ENCODE results near the gene SOX1. TPM values are rescaled to one million over a fixed set of nuclear protein-coding genes. Genes with fewer than 3 reads are reported as not detected.

SOX1 gene
- total and polyA plus RNA-seq, 10 of the 15 experiments (the other 5 are each of a cell fraction or from before 2014, with no cell fraction given), result not detected

DNA sequence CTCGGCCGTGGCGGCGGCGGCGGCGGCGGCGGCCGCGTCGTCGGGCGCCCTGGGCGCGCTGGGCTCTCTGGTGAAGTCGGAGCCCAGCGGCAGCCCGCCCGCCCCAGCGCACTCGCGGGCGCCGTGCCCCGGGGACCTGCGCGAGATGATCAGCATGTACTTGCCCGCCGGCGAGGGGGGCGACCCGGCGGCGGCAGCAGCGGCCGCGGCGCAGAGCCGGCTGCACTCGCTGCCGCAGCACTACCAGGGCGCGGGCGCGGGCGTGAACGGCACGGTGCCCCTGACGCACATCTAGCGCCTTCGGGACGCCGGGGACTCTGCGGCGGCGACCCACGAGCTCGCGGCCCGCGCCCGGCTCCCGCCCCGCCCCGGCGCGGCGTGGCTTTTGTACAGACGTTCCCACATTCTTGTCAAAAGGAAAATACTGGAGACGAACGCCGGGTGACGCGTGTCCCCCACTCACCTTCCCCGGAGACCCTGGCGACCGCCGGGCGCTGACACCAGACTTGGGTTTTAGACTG lies 1.7 kb downstream of the SOX1 start:
- TF ChIP-seq MAX (IDR thresholded peaks at IDR 0.05; ENCODE audit: low read depth, low read length), result no peak
- no peak for TF ChIP-seq FOS (IDR thresholded peaks at IDR 0.05; ENCODE audit: borderline replicate concordance, extremely low read depth, insufficient read length)
- TF ChIP-seq HDGF (IDR thresholded peaks at IDR 0.05), result no peak
- TF ChIP-seq MXI1 (IDR thresholded peaks at IDR 0.05; ENCODE audit: low read depth, low read length), result no peak
- no peak for TF ChIP-seq PRDM15 (CRISPR knock-in tag; IDR thresholded peaks at IDR 0.05)
- TF ChIP-seq ZBED1 (IDR thresholded peaks at IDR 0.05; ENCODE audit: borderline replicate concordance), result no peak
- TF ChIP-seq, protein P1, sequence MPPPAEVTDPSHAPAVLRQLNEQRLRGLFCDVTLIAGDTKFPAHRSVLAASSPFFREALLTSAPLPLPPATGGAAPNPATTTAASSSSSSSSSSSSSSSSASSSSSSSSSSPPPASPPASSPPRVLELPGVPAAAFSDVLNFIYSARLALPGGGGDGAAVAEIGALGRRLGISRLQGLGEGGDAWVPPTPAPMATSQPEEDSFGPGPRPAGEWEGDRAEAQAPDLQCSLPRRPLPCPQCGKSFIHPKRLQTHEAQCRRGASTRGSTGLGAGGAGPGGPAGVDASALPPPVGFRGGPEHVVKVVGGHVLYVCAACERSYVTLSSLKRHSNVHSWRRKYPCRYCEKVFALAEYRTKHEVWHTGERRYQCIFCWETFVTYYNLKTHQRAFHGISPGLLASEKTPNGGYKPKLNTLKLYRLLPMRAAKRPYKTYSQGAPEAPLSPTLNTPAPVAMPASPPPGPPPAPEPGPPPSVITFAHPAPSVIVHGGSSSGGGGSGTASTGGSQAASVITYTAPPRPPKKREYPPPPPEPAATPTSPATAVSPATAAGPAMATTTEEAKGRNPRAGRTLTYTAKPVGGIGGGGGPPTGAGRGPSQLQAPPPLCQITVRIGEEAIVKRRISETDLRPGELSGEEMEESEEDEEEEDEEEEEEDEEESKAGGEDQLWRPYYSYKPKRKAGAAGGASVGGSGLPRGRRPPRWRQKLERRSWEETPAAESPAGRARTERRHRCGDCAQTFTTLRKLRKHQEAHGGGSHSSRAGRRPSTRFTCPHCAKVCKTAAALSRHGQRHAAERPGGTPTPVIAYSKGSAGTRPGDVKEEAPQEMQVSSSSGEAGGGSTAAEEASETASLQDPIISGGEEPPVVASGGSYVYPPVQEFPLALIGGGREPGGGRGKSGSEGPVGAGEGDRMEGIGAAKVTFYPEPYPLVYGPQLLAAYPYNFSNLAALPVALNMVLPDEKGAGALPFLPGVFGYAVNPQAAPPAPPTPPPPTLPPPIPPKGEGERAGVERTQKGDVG (CRISPR knock-in tag; IDR thresholded peaks at IDR 0.05), result no peak
- no peak for FAIRE-seq

More for the DNA sequence above, 1.7 kb downstream of the SOX1 start:
- ChIA-PET RAD21 (ENCODE audit: unreplicated experiment) (no interaction called here), POLR2A (no interaction called here), SMC1A (ENCODE audit: uncharacterized antibody, unreplicated experiment) (no interaction called here), CTCF (no interaction called here)
- Histone ChIP-seq H3K4me1 (ENCODE audit: control insufficient read depth, insufficient read depth, low read length) (no peaks in the 10 kb centered on the region), H3K4me2 (ENCODE audit: control insufficient read depth, insufficient read depth) (no peak overlapping the region), H3K27ac (ENCODE audit: control insufficient read depth, insufficient read depth) (no peak overlapping the region), H3K9ac (ENCODE audit: control insufficient read depth, insufficient read depth, low read length) (no peak overlapping the region), H4K20me1 (ENCODE audit: control insufficient read depth, insufficient read depth) (no peaks in the 10 kb centered on the region), H3K27me3 (replicated peaks in 1 of 2; ENCODE audit: control insufficient read depth in 2 of 2, insufficient read depth in 2 of 2, low read length in 1 of 2) (no peaks in the 10 kb centered on the region), H2AFZ (ENCODE audit: control insufficient read depth, low read depth, low read length) (no peak overlapping the region), H3K4me3 (no peak overlapping the region), H3K36me3 (ENCODE audit: control insufficient read depth in 2 of 2, insufficient read depth in 2 of 2, low read length in 1 of 2) (no peaks in the 10 kb centered on the region), H3K79me2 (ENCODE audit: control insufficient read depth, insufficient read depth, low read length) (no peaks in the 10 kb centered on the region), H3K9me3 (replicated peaks; ENCODE audit: control insufficient read depth, insufficient read depth, low read length) (no peaks in the 10 kb centered on the region; the same call in 2 of the 3 replicates)
- WGBS (ENCODE audit: insufficient coverage, insufficient replicate concordance, low lambda C conversion rate, missing lambda C conversion rate), result 78% methylated on average over 29 of the region's 80 CpGs
- in situ Hi-C loops (cut with MboI) (no loop called here), intact Hi-C loops (cut with micrococcal nuclease; ENCODE audit: unreplicated experiment) (no loop called here)
- DNase-seq (ENCODE audit: low read depth, low spot score) (no peak), ATAC-seq (no peak)
- BruUV-seq (replicated peaks), result no TSS peak
